Fibroblast of the conjunctiva (primary cell): ENCODE data around the gene RBM24.

Experiments used
- DNase-seq: peaks from one replicate; pipeline ENCODE4 v3.0.0-alpha.2; 2010; ENCODE audit warnings: low read depth

RBM24 gene

DNA sequence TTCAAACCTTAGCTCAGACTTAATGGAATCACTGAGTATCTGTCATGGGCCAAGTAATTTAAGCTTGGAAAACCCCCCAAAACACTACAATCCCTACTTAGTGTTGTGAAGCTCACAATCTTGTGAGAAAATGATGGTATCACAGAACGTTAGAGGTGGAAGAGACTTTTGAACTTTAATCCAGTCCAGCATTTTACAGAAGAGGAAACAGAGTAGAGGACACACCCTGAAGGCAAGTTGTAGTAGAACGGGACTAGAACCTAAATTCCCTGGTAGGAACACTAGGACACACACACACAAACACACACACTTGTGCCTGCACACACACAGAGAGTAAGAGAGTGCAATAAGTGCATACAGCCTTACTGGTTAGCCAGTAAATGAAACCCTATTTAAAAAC, 62.1 kb downstream of the RBM24 start:
- no peak for DNase-seq
